WERI-Rb-1 (cell line): ENCODE data around the gene DNM1.
"Not testable (repeated sequence)": the region's sequence is repeated elsewhere in the genome, so short reads cannot be mapped to it uniquely, and the experiment has no call there.

Experiments used
- DNase-seq: peaks from one replicate; pipeline ENCODE4 v3.0.0-alpha.2; 2020
- H3K27ac ChIP-seq: fragments of 250-450 bp; sonication (Bioruptor Pico); 2 replicates; pipeline ENCODE4 v1.5.1; 2020; ENCODE audit warnings: mild to moderate bottlenecking, moderate library complexity
- H3K27me3 ChIP-seq: fragments of 250-450 bp; sonication (Bioruptor Pico); 2 replicates; pipeline ENCODE4 v1.5.1; 2021; ENCODE audit warnings: mild to moderate bottlenecking, low read depth, moderate library complexity; ENCODE audit not compliant: insufficient read depth, severe bottlenecking
- H3K36me3 ChIP-seq: fragments of 250-450 bp; sonication (Bioruptor Pico); 2 replicates; pipeline ENCODE4 v1.5.1; 2020; ENCODE audit warnings: mild to moderate bottlenecking, moderate library complexity
- H3K4me3 ChIP-seq: 2 replicates; pipeline ENCODE4 v1.5.1; 2011; ENCODE audit warnings: low read depth, mild to moderate bottlenecking, control low read depth, low read length
- H3K9me3 ChIP-seq: fragments of 250-450 bp; sonication (Bioruptor Pico); 2 replicates; pipeline ENCODE4 v1.5.1; 2021; ENCODE audit warnings: mild to moderate bottlenecking, moderate library complexity; ENCODE audit not compliant: severe bottlenecking
- CTCF ChIP-seq: IDR thresholded peaks from 2 replicates; pipeline ENCODE4 v1.5.1; 2011; ENCODE audit warnings: low read depth, mild to moderate bottlenecking, control low read depth, inconsistent platforms, low read length

Gene DNM1

GRCh38 chr9:128222880-128223670 lies 19.9 kb downstream of the DNM1 start:
- Histone ChIP-seq H3K36me3 (peaks cover 94% of the 10 kb centered on the region), H3K9me3 (no peaks in the 10 kb centered on the region), H3K4me3 (no peak overlapping the region), H3K27ac (no peak overlapping the region), H3K27me3 (no peaks in the 10 kb centered on the region)
- no peak for TF ChIP-seq CTCF
- DNase-seq: no peak

- TF ChIP-seq CTCF: no peak
- Histone ChIP-seq H3K36me3 (peaks cover 87% of the 10 kb centered on the region), H3K4me3 (no peak overlapping the region), H3K9me3 (no peaks in the 10 kb centered on the region), H3K27me3 (no peaks in the 10 kb centered on the region), H3K27ac (no peak overlapping the region)
- no peak for DNase-seq
Measured at GRCh38 chr9:128224877-128225276, 21.7 kb downstream of the DNM1 start.

- Histone ChIP-seq H3K27me3 (no peaks in the 10 kb centered on the region), H3K27ac (no peak overlapping the region), H3K36me3 (peaks cover 82% of the 10 kb centered on the region), H3K4me3 (no peak overlapping the region), H3K9me3 (no peaks in the 10 kb centered on the region)
- no peak for DNase-seq
- TF ChIP-seq CTCF: no peak
Measured at GRCh38 chr9:128225770-128226411, 22.7 kb downstream of the DNM1 start.

- Histone ChIP-seq H3K27me3 (no peaks in the 10 kb centered on the region), H3K27ac (no peak overlapping the region), H3K4me3 (no peak overlapping the region), H3K36me3 (peaks cover 77% of the 10 kb centered on the region), H3K9me3 (no peaks in the 10 kb centered on the region)
- no peak for TF ChIP-seq CTCF
- no peak for DNase-seq
Measured at GRCh38 chr9:128226412-128226801, 23.2 kb downstream of the DNM1 start.

GRCh38 chr9:128230897-128231296 lies 27.7 kb downstream of the DNM1 start:
- not testable (repeated sequence) for H3K27ac ChIP-seq, DNase-seq, H3K9me3 ChIP-seq, H3K27me3 ChIP-seq, H3K4me3 ChIP-seq
- H3K36me3 ChIP-seq: peaks cover 58% of the 10 kb centered on the region

- TF ChIP-seq CTCF: no peak
- H3K9me3 ChIP-seq: no peaks in the 10 kb centered on the region
- no peaks in the 10 kb centered on the region for H3K27me3 ChIP-seq
- no peak overlapping the region for H3K27ac ChIP-seq
- no peak for DNase-seq
- peaks cover 58% of the 10 kb centered on the region for H3K36me3 ChIP-seq
- no peak overlapping the region for H3K4me3 ChIP-seq
Measured at GRCh38 chr9:128231638-128232527, 28.7 kb downstream of the DNM1 start.
